Coronary artery (tissue), 2 donors: ENCODE measurements around the gene RAP1GDS1.
"Not testable (repeated sequence)": the region's sequence is repeated elsewhere in the genome, so short reads cannot be mapped to it uniquely, and the experiment has no call there.

Experiments
- DNase-seq: peaks from one replicate; pipeline ENCODE4 v3.0.0-alpha.2; 2017; ENCODE audit warnings: low spot score
- H3K27ac ChIP-seq, 2 donors: fragments of 200-600 bp; sonication (generic); one replicate each; pipeline ENCODE4 v1.5.1; 2016 to 2019
- H3K4me3 ChIP-seq: fragments of 200-600 bp; sonication (generic); 2 replicates; pipeline ENCODE4 v1.5.1; 2016; ENCODE audit warnings: mild to moderate bottlenecking, moderate library complexity
- TF ChIP-seq, protein P1 (sequence below): fragments of 200-600 bp; sonication (generic); IDR thresholded peaks from one replicate; pipeline ENCODE4 v1.5.1; 2019; ENCODE audit warnings: antibody characterized with exemption

RAP1GDS1 gene

DNA sequence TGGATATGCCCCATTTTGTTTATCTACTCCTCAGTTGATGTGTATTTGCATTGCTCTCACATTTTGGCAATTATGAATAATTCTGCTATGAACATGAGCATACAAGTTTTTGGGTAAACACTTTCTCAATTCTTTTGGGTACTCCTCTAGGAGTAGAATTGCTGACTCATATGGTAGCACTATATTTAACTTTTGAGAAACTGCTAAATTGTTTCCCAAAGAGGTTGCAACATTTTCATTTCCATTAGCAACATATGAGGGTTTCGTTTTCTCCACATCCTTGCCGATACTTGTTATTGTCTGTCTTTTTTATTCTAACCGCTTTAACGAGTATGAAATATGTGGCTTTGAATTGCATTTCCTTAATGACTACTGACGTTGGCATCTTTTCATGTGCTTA is 211.9 kb downstream of the RAP1GDS1 start:
- H3K4me3 ChIP-seq = no peak overlapping the region
- no peak overlapping the region for H3K27ac ChIP-seq
- no peak for DNase-seq
- TF ChIP-seq, protein P1, sequence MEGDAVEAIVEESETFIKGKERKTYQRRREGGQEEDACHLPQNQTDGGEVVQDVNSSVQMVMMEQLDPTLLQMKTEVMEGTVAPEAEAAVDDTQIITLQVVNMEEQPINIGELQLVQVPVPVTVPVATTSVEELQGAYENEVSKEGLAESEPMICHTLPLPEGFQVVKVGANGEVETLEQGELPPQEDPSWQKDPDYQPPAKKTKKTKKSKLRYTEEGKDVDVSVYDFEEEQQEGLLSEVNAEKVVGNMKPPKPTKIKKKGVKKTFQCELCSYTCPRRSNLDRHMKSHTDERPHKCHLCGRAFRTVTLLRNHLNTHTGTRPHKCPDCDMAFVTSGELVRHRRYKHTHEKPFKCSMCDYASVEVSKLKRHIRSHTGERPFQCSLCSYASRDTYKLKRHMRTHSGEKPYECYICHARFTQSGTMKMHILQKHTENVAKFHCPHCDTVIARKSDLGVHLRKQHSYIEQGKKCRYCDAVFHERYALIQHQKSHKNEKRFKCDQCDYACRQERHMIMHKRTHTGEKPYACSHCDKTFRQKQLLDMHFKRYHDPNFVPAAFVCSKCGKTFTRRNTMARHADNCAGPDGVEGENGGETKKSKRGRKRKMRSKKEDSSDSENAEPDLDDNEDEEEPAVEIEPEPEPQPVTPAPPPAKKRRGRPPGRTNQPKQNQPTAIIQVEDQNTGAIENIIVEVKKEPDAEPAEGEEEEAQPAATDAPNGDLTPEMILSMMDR = no peak

DNA sequence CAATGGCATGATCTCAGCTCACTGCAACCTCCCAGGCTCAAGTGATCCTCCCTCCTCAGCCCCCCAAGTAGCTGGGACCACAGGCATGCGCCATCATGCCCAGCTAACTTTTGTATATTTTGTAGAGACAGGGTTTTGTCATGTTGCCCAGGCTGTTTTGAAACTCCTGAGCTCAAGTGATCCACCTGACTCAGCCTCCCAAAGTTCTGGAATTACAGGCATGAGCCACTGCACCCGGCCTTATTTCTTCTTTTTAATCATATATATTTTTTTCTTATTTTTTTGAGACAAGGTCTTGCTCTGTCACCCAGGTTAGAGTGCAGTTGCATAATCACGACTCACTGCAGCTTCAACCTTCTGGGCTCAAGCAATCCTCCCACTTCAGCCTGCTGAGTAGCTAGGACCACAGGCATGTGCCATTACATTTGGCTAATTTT is 213.2 kb downstream of the RAP1GDS1 start:
- TF ChIP-seq, protein P1 = no peak
- H3K27ac ChIP-seq = no peak overlapping the region
- DNase-seq = no peak
- H3K4me3 ChIP-seq = no peak overlapping the region

DNA sequence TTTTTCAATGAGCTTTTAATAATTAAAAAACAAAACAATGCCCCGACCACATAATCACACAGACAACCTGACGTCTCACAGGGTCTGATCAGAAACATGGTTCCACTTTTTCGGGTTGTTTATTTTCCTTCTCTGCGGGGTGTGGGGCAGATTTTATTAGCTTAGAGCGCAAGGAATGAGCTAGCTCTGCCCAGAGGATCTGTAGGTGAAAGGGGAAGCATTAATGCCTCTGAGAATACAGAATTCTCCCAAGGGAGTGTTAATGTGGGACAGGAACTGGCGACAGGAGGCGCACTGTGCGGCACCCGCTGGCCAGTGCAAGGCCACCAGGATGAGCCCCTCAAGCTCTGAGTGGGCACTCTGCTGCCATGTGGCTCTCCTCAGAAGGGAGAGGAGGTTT is 215.7 kb downstream of the RAP1GDS1 start:
- DNase-seq = no peak
- no peak overlapping the region for H3K27ac ChIP-seq
- TF ChIP-seq, protein P1 = no peak

DNA sequence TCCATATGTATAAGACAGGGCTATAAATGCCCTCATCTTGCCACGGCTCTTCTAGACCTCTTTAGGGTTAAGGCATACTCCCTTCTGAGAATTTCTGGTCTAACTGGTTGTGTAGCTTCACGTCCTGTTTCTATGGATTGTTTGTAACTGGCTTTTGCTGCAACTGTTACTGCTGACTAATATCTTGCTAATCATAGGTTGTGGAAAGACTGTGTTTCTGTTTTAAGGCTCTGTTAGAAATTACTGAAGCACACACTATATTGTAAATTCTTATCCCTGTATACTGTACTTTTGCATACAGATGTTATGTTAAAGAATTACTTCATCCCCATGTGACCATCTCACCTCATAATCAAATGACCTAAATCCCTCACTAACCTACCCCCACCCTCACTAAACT is 218.4 kb downstream of the RAP1GDS1 start:
- not testable (repeated sequence) for H3K27ac ChIP-seq, H3K4me3 ChIP-seq, DNase-seq

More for the DNA sequence above, 215.7 kb downstream of the RAP1GDS1 start:
- H3K4me3 ChIP-seq = no peak overlapping the region

DNA sequence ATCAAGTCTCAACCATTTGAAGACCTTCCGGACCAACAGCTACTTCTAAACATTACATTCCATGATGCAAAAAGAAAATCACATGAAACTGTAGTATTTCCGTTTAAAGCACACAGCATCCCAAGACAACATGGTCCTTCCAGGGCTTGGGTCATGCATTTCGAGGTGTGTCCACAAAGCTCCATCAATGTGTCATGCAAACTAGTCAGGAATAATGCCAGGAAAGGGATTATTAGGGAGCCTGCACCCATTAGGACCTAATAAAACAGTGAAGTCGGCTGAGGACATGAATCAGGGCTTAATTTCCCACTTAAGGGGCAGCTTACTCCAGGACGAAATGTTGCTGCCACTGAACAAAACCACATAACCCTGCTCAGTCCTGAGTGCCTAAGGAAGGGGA is 219.4 kb downstream of the RAP1GDS1 start:
- TF ChIP-seq, protein P1 = no peak
- H3K27ac ChIP-seq = no peak overlapping the region
- H3K4me3 ChIP-seq = no peak overlapping the region
- no peak for DNase-seq

DNA sequence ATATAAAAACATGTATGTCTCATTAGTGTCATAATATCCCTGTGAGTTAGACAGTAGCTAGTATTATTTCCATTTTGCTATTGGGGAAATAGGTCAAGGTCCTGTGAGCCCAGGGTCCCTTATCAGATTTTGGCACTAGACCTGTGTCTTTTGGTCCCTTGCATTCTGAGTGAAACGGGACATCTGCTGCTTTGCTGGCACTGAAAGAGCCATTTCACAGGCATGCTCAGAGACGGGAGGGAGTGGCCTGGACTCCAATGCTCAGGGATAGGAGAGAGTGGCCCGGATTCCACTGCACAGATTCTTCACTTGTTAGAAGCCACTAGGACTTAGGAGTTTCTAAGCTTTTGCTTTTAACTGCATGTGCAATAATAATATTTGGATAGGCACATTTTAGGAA is 220.0 kb downstream of the RAP1GDS1 start:
- no peak overlapping the region for H3K27ac ChIP-seq
- H3K4me3 ChIP-seq = no peak overlapping the region
- TF ChIP-seq, protein P1 = no peak
- DNase-seq = no peak

DNA sequence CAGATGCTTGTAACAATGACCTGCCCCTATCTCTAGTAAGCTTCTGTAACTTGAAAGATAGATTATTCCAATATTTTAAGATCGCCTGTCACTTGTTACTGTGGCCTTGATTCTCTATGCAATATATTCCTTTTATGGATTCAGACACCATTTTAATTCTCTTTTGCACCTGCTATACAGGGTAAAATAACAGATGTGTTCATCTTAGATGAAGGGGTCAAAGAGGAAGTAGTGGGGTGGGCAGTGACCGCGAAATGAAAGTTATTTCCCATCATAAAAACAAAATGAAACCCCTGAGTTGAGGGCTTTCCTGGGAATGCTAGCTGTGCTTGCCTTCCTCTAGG is 221.3 kb downstream of the RAP1GDS1 start:
- Histone ChIP-seq H3K4me3 (no peak overlapping the region), H3K27ac (no peak overlapping the region)
- no peak for DNase-seq
- TF ChIP-seq, protein P1 = no peak
